ENCODE measurements around the gene ZNF805. TPM values are rescaled to one million over a fixed set of nuclear protein-coding genes. Genes with fewer than 3 reads are reported as not detected.

ZNF805 gene
- total and polyA plus RNA-seq, 2 of the 13 experiments (the other 11 are each of a cell fraction or from before 2014, with no cell fraction given), result 5.1 to 12.8 TPM

- no peak for ATAC-seq
- H3K27me3 ChIP-seq (ENCODE audit: control insufficient read depth in 1 of 2, insufficient read depth in 2 of 2, low read length in 2 of 2), result no peaks in the 10 kb centered on the region
- H3K9ac ChIP-seq (ENCODE audit: insufficient read depth, low read depth, low read length), result no peak overlapping the region
- TF ChIP-seq ZNF747 (CRISPR knock-in tag; IDR thresholded peaks at IDR 0.05; ENCODE audit: borderline replicate concordance) (no peak), ZNF335 (CRISPR knock-in tag; IDR thresholded peaks at IDR 0.05) (no peak), ZNF713 (CRISPR knock-in tag; IDR thresholded peaks at IDR 0.05) (no peak), DZIP1 (CRISPR knock-in tag; IDR thresholded peaks at IDR 0.05) (no peak), CAMTA2 (CRISPR knock-in tag; IDR thresholded peaks at IDR 0.05; ENCODE audit: borderline replicate concordance) (no peak), MYC (CRISPR knock-in tag; IDR thresholded peaks at IDR 0.05; ENCODE audit: borderline replicate concordance) (no peak), SRSF1 (optimal IDR thresholded peaks at IDR 0.05; ENCODE audit: low read depth, low read length) (no peak), ASH2L (IDR thresholded peaks at IDR 0.05; ENCODE audit: insufficient read length, low read depth, low read length) (no peak), SP140L (CRISPR knock-in tag; IDR thresholded peaks at IDR 0.05; ENCODE audit: borderline replicate concordance) (no peak), THAP8 (CRISPR knock-in tag; IDR thresholded peaks at IDR 0.05; ENCODE audit: borderline replicate concordance) (no peak)
- no peak for DNase-seq (ENCODE audit: low spot score)
- ChIA-PET CTCF (ENCODE audit: low intra/inter-chr PET ratio, low total read pairs) (no interaction called here), POLR2A (no interaction called here)
- no peaks in the 10 kb centered on the region for H4K20me1 ChIP-seq (ENCODE audit: insufficient read depth, low read length)
- H2AFZ ChIP-seq (ENCODE audit: low read length), result no peak overlapping the region
- no peak overlapping the region for H3K27ac ChIP-seq (ENCODE audit: extremely low read length, insufficient read depth, low read length)
- intact Hi-C loops (cut with micrococcal nuclease; ENCODE audit: unreplicated experiment) (no loop called here), in situ Hi-C loops (cut with HindIII; ENCODE audit: extremely low pct_ligation_motif_present, low pct_unique_long_range_greater_than_20kb) (no loop called here)
- no peak overlapping the region for H3K4me2 ChIP-seq (ENCODE audit: low read depth, low read length)
- 94% methylated on average over 7 of the region's 7 CpGs for WGBS (ENCODE audit: low lambda C conversion rate)
- no peaks in the 10 kb centered on the region for H3K79me2 ChIP-seq (ENCODE audit: insufficient read depth, low read length)
- H3K9me3 ChIP-seq (ENCODE audit: low read length), result no peaks in the 10 kb centered on the region
- no TSS peak for BruUV-seq (replicated peaks)
- H3K4me1 ChIP-seq (ENCODE audit: insufficient read depth, low read length), result no peaks in the 10 kb centered on the region
- peaks cover 18 to 44% of the 10 kb centered on the region in 2 experiments for H3K36me3 ChIP-seq (replicated peaks in 1 of 2; ENCODE audit: control insufficient read depth in 1 of 2, insufficient read depth in 2 of 2, low read length in 2 of 2)
- H3K4me3 ChIP-seq (replicated peaks in 1 of 3; ENCODE audit: insufficient read depth in 1 of 3, low read depth in 2 of 3, low read length in 3 of 3), result no peak overlapping the region
- no peak for FAIRE-seq
Observed at GRCh38 chr19:57212109-57212508, 28.3 kb upstream of the ZNF805 start.

Measured in HepG2 (cell line).